Mesothelial cell of epicardium (in vitro differentiated cells): Measurements from ENCODE around the gene MRPS33. TPM values are rescaled to one million over a fixed set of nuclear protein-coding genes. Genes with fewer than 3 reads are reported as not detected.

Experiments used
- DNase-seq, 2 experiments: peaks; one replicate each; pipeline ENCODE4 v3.0.0; 2021; ENCODE audit warnings: low spot score in 2 of 2; ENCODE audit not compliant: unreplicated experiment in 2 of 2
- H3K27ac Mint-ChIP-seq: 2 replicates; pipeline ENCODE4 v1.8.0; 2021; ENCODE audit warnings: mixed read lengths
- H3K27me3 Mint-ChIP-seq: 2 replicates; pipeline ENCODE4 v1.8.0; 2021; ENCODE audit warnings: low read depth, mixed read lengths
- H3K36me3 Mint-ChIP-seq: 2 replicates; pipeline ENCODE4 v1.8.0; 2021; ENCODE audit warnings: mixed read lengths
- H3K4me1 Mint-ChIP-seq: 2 replicates; pipeline ENCODE4 v1.8.0; 2021; ENCODE audit warnings: mixed read lengths
- H3K4me3 Mint-ChIP-seq: 2 replicates; pipeline ENCODE4 v1.8.0; 2021; ENCODE audit warnings: mild to moderate bottlenecking, moderate library complexity, mixed read lengths
- H3K9me3 Mint-ChIP-seq: 2 replicates; pipeline ENCODE4 v1.8.0; 2021; ENCODE audit warnings: mixed read lengths
- CTCF ChIP-seq: fragments of 200-600 bp; sonication (generic); IDR thresholded peaks from one replicate; pipeline ENCODE4 v1.5.0; 2021; ENCODE audit warnings: antibody characterized with exemption; ENCODE audit not compliant: unreplicated experiment
- total RNA-seq: library from RNA; stranded (reverse); gene quantifications from 3 replicates; pipeline ENCODE4 v1.2.1, GENCODE V29; 2021

Gene MRPS33
- total RNA-seq, 1 donor from 2014 or later, result 41.5 TPM

GRCh38 chr7:141014125-141014523, 628 bp downstream of the MRPS33 start:
- H3K9me3 Mint-ChIP-seq, result peaks cover 7% of the 10 kb centered on the region
- H3K36me3 Mint-ChIP-seq, result peaks cover 8% of the 10 kb centered on the region
- no peak for DNase-seq
- peak overlapping the region; percentile 95 for H3K4me3 Mint-ChIP-seq
- TF ChIP-seq CTCF, result no peak
- peak overlapping the region; percentile 99 for H3K27ac Mint-ChIP-seq
- peaks cover 25% of the 10 kb centered on the region for H3K27me3 Mint-ChIP-seq
- peaks cover 14% of the 10 kb centered on the region for H3K4me1 Mint-ChIP-seq

GRCh38 chr7:141013345-141013715, 1.4 kb downstream of the MRPS33 start:
- no peak for TF ChIP-seq CTCF
- Mint-ChIP-seq H3K36me3 (peaks cover 8% of the 10 kb centered on the region), H3K9me3 (peaks cover 7% of the 10 kb centered on the region), H3K27ac (peak overlapping the region; percentile 99), H3K27me3 (peaks cover 21% of the 10 kb centered on the region), H3K4me1 (peaks cover 14% of the 10 kb centered on the region), H3K4me3 (peak overlapping the region; percentile 95)
- DNase-seq, result no peak

- H3K27me3 Mint-ChIP-seq, result peaks cover 17% of the 10 kb centered on the region
- peaks cover 14% of the 10 kb centered on the region for H3K4me1 Mint-ChIP-seq
- H3K9me3 Mint-ChIP-seq, result peaks cover 7% of the 10 kb centered on the region
- DNase-seq, result no peak
- TF ChIP-seq CTCF, result no peak
- peaks cover 8% of the 10 kb centered on the region for H3K36me3 Mint-ChIP-seq
- H3K4me3 Mint-ChIP-seq, result peak overlapping the region; percentile 95
- H3K27ac Mint-ChIP-seq, result peak overlapping the region; percentile 24
These were observed 1.9 kb downstream of the MRPS33 start for GRCh38 chr7:141012696-141013344.

GRCh38 chr7:141012044-141012685, 2.6 kb downstream of the MRPS33 start:
- Mint-ChIP-seq H3K4me1 (peaks cover 14% of the 10 kb centered on the region), H3K9me3 (peaks cover 7% of the 10 kb centered on the region), H3K27ac (no peak overlapping the region)

GRCh38 chr7:141011443-141011842, 3.3 kb downstream of the MRPS33 start:
- H3K27me3 Mint-ChIP-seq, result peaks cover 5% of the 10 kb centered on the region
- peaks cover 8% of the 10 kb centered on the region for H3K36me3 Mint-ChIP-seq
- no peak overlapping the region for H3K27ac Mint-ChIP-seq
- no peak for TF ChIP-seq CTCF
- no peak overlapping the region for H3K4me3 Mint-ChIP-seq
- no peak for DNase-seq
- H3K4me1 Mint-ChIP-seq, result peaks cover 14% of the 10 kb centered on the region
- peaks cover 4% of the 10 kb centered on the region for H3K9me3 Mint-ChIP-seq

More at GRCh38 chr7:141012044-141012685, 2.6 kb downstream of the MRPS33 start:
- Mint-ChIP-seq H3K27me3 (peaks cover 11% of the 10 kb centered on the region), H3K4me3 (no peak overlapping the region), H3K36me3 (peaks cover 8% of the 10 kb centered on the region)
- peak; percentile 45 for TF ChIP-seq CTCF
- DNase-seq, result peak in 1 of 2 experiments; percentile 54
